ENCODE measurements around the gene MMP11. TPM values are rescaled to one million over a fixed set of nuclear protein-coding genes. Genes with fewer than 3 reads are reported as not detected.
A peak's percentile ranks its signal among the peaks of the same experiment; 100 is the strongest.

The MMP11 gene
- total and polyA plus RNA-seq, 8 donors: 0.50 to 54.2 (median 2.2) TPM; not detected in 2

- Histone ChIP-seq H3K4me1 (peaks cover 21 to 49% (median 44%) of the 10 kb centered on the region in 4 donors), H3K9me3 (no peaks in the 10 kb centered on the region), H3K36me3 (peaks cover 52 to 57% (median 56%) of the 10 kb centered on the region in 4 donors), H3K27me3 (no peaks in the 10 kb centered on the region), H3K27ac (peak overlapping the region in 1 of 5 donors; percentile 31), H3K4me3 (no peak overlapping the region)
- TF ChIP-seq POLR2A (IDR thresholded peaks at IDR 0.05) (no peak), POLR2AphosphoS5 (IDR thresholded peaks at IDR 0.05) (no peak), CTCF (IDR thresholded peaks at IDR 0.05) (no peak), EP300 (IDR thresholded peaks at IDR 0.05) (no peak)
- WGBS, 5 donors: 82 to 86% (median 84%) methylated on average over 20 to 25 of the region's 25 CpGs
- DNase-seq: no peak
- intact Hi-C loops (cut with DNase I; ENCODE audit: low total_unique reads): no loop called here
Measured at GRCh38 chr22:23791738-23792645, 19.3 kb downstream of the MMP11 start.

- Histone ChIP-seq H3K27ac (no peak overlapping the region), H3K36me3 (peaks cover 60 to 69% (median 66%) of the 10 kb centered on the region in 4 donors), H3K4me3 (no peak overlapping the region), H3K9me3 (no peaks in the 10 kb centered on the region), H3K4me1 (peaks cover 13 to 40% (median 35%) of the 10 kb centered on the region in 4 donors), H3K27me3 (no peaks in the 10 kb centered on the region)
- TF ChIP-seq POLR2A (IDR thresholded peaks at IDR 0.05): no peak
- TF ChIP-seq CTCF (IDR thresholded peaks at IDR 0.05): no peak
- no peak for TF ChIP-seq POLR2AphosphoS5 (IDR thresholded peaks at IDR 0.05)
- TF ChIP-seq EP300 (IDR thresholded peaks at IDR 0.05): no peak
- WGBS, 5 donors: 76 to 90% (median 82%) methylated on average over 8 of the region's 8 CpGs
- intact Hi-C loops (cut with DNase I; ENCODE audit: low total_unique reads): no loop called here
- DNase-seq: no peak
Measured at GRCh38 chr22:23793326-23793725, 20.7 kb downstream of the MMP11 start.

GRCh38 chr22:23796461-23796860 lies 23.8 kb downstream of the MMP11 start:
- H3K27ac ChIP-seq: no peak overlapping the region
- H3K4me1 ChIP-seq: peaks cover 3 to 9% (median 6%) of the 10 kb centered on the region in 4 donors
- intact Hi-C loops (cut with DNase I; ENCODE audit: low total_unique reads): no loop called here
- H3K9me3 ChIP-seq: no peaks in the 10 kb centered on the region
- DNase-seq: no peak
- peaks cover 79 to 99% (median 94%) of the 10 kb centered on the region in 4 donors for H3K36me3 ChIP-seq
- no peak overlapping the region for H3K4me3 ChIP-seq
- WGBS, 5 donors: 72 to 87% (median 80%) methylated on average over 5 of the region's 5 CpGs
- H3K27me3 ChIP-seq: no peaks in the 10 kb centered on the region
- no peak for TF ChIP-seq EP300 (IDR thresholded peaks at IDR 0.05)
- TF ChIP-seq CTCF (IDR thresholded peaks at IDR 0.05): no peak
- no peak for TF ChIP-seq POLR2A (IDR thresholded peaks at IDR 0.05)
- no peak for TF ChIP-seq POLR2AphosphoS5 (IDR thresholded peaks at IDR 0.05)

GRCh38 chr22:23800297-23801237 lies 27.9 kb downstream of the MMP11 start:
- H3K36me3 ChIP-seq: peaks cover 77 to 99% (median 94%) of the 10 kb centered on the region in 4 donors
- no peak overlapping the region for H3K4me3 ChIP-seq
- no peak for DNase-seq
- H3K4me1 ChIP-seq: no peaks in the 10 kb centered on the region
- no peak overlapping the region for H3K27ac ChIP-seq
- no peaks in the 10 kb centered on the region for H3K27me3 ChIP-seq
- intact Hi-C loops (cut with DNase I; ENCODE audit: low total_unique reads): no loop called here
- H3K9me3 ChIP-seq: no peaks in the 10 kb centered on the region
- TF ChIP-seq POLR2AphosphoS5 (IDR thresholded peaks at IDR 0.05) (no peak), POLR2A (IDR thresholded peaks at IDR 0.05) (no peak), CTCF (IDR thresholded peaks at IDR 0.05) (no peak), EP300 (IDR thresholded peaks at IDR 0.05) (no peak)
- 91 to 96% (median 92%) methylated on average over 14 to 18 of the region's 18 CpGs for WGBS, 5 donors
